GM23338 (cell line): ENCODE data around the gene FOLR1. TPM values are rescaled to one million over a fixed set of nuclear protein-coding genes. Genes with fewer than 3 reads are reported as not detected.

Source experiments
- ATAC-seq: fragments of 200-7000 bp; cut with Tn5 transposase; 3 replicates; pipeline ENCODE4 v1.9.1; 2020
- DNase-seq: peaks from one replicate; pipeline ENCODE4 v3.0.0-alpha.2; 2015; ENCODE audit warnings: low spot score
- H2AFZ ChIP-seq: fragments of 200-600 bp; sonication (generic); 2 replicates; pipeline ENCODE4 v1.8.0; 2016; ENCODE audit warnings: antibody characterized with exemption, mild to moderate bottlenecking, moderate library complexity
- H3F3A ChIP-seq: fragments of 200-600 bp; sonication (generic); replicated peaks from 2 replicates; pipeline ENCODE4 v1.8.0; 2017; ENCODE audit warnings: antibody characterized with exemption, mixed run types, low read depth
- H3K27ac ChIP-seq: fragments of 200-600 bp; sonication (generic); 2 replicates; pipeline ENCODE4 v1.6.1; 2016; ENCODE audit warnings: low read depth
- H3K27me3 ChIP-seq: fragments of 200-600 bp; sonication (generic); 2 replicates; pipeline ENCODE4 v1.8.0; 2016; ENCODE audit warnings: mild to moderate bottlenecking, mixed run types, moderate library complexity; ENCODE audit not compliant: insufficient read depth
- H3K36me3 ChIP-seq: fragments of 200-600 bp; sonication (generic); 2 replicates; pipeline ENCODE4 v1.8.0; 2016; ENCODE audit warnings: mild to moderate bottlenecking; ENCODE audit not compliant: insufficient read depth
- H3K4me1 ChIP-seq: fragments of 200-600 bp; sonication (generic); 2 replicates; pipeline ENCODE4 v1.8.0; 2016; ENCODE audit warnings: mild to moderate bottlenecking, moderate library complexity; ENCODE audit not compliant: insufficient read depth
- H3K4me2 ChIP-seq: fragments of 200-600 bp; sonication (generic); 2 replicates; pipeline ENCODE4 v1.7.1; 2017; ENCODE audit warnings: mixed run types
- H3K4me3 ChIP-seq: fragments of 200-600 bp; sonication (generic); 2 replicates; pipeline ENCODE4 v1.6.1; 2016; ENCODE audit warnings: mixed run types
- H3K79me2 ChIP-seq: fragments of 200-600 bp; sonication (generic); replicated peaks from 2 replicates; pipeline ENCODE4 v1.8.0; 2017; ENCODE audit warnings: mild to moderate bottlenecking; ENCODE audit not compliant: insufficient read depth
- H3K9me2 ChIP-seq: fragments of 200-600 bp; sonication (generic); 2 replicates; pipeline ENCODE4 v1.8.0; 2017; ENCODE audit not compliant: insufficient read depth
- H4K20me1 ChIP-seq: fragments of 200-600 bp; sonication (generic); replicated peaks from 2 replicates; pipeline ENCODE4 v1.8.0; 2017; ENCODE audit warnings: mild to moderate bottlenecking; ENCODE audit not compliant: insufficient read depth
- H3K27ac Mint-ChIP-seq: 2 replicates; pipeline ENCODE4 v1.8.0; 2020; ENCODE audit warnings: inconsistent platforms, mild to moderate bottlenecking, moderate library complexity, mixed read lengths
- H3K27me3 Mint-ChIP-seq: 3 replicates; pipeline ENCODE4 v1.8.0; 2022; ENCODE audit warnings: low read depth, mild to moderate bottlenecking, moderate library complexity, mixed read lengths, inconsistent platforms; ENCODE audit not compliant: insufficient read depth, poor library complexity
- H3K36me3 Mint-ChIP-seq: 3 replicates; pipeline ENCODE4 v1.8.0; 2021; ENCODE audit warnings: low read depth, mild to moderate bottlenecking, inconsistent platforms, moderate library complexity, mixed read lengths
- H3K4me1 Mint-ChIP-seq: 3 replicates; pipeline ENCODE4 v1.8.0; 2020; ENCODE audit warnings: mild to moderate bottlenecking, inconsistent platforms, mixed read lengths
- H3K4me3 Mint-ChIP-seq: 3 replicates; pipeline ENCODE4 v1.8.0; 2021; ENCODE audit warnings: moderate library complexity, mild to moderate bottlenecking, inconsistent platforms, mixed read lengths
- H3K9me3 Mint-ChIP-seq: 3 replicates; pipeline ENCODE4 v1.8.0; 2020; ENCODE audit warnings: moderate library complexity, mild to moderate bottlenecking, inconsistent platforms, mixed read lengths
- EZH2 ChIP-seq: fragments of 200-600 bp; sonication (generic); IDR thresholded peaks from one replicate; pipeline ENCODE4 v1.8.0; 2017; ENCODE audit warnings: antibody characterized with exemption, mild to moderate bottlenecking, low read depth; ENCODE audit not compliant: unreplicated experiment
- NANOG ChIP-seq: IDR thresholded peaks from 2 replicates; pipeline ENCODE4 v1.6.1; 2016; ENCODE audit warnings: antibody characterized with exemption, borderline replicate concordance
- STAT1 ChIP-seq: IDR thresholded peaks from one replicate; pipeline ENCODE4 v1.6.1; 2016; ENCODE audit warnings: antibody characterized with exemption; ENCODE audit not compliant: unreplicated experiment
- polyA plus RNA-seq: library from polyadenylated mRNA; unstranded; fragments of >200 nt; fragmentation: Nextera tagmentation; extraction: Ambion mirVana; gene quantifications from 2 replicates; pipeline ENCODE4 v1.2.1, GENCODE V29; 2016
- total RNA-seq: library from RNA; depleted of rRNA; stranded (reverse); fragments of >200 nt; shearing (Covaris generic); gene quantifications from 2 replicates; pipeline ENCODE4 v1.2.3, GENCODE V29; 2014; rRNA removed
- TF ChIP-seq, protein P1 (sequence below): fragments of 250-450 bp; sonication (Bioruptor Pico); IDR thresholded peaks from 2 replicates; pipeline ENCODE4 v1.5.0; 2020; ENCODE audit warnings: mild to moderate bottlenecking, moderate library complexity

Gene FOLR1
- total and polyA plus RNA-seq, 2 experiments from 2014 or later: 0.42 TPM; not detected in 1

DNA sequence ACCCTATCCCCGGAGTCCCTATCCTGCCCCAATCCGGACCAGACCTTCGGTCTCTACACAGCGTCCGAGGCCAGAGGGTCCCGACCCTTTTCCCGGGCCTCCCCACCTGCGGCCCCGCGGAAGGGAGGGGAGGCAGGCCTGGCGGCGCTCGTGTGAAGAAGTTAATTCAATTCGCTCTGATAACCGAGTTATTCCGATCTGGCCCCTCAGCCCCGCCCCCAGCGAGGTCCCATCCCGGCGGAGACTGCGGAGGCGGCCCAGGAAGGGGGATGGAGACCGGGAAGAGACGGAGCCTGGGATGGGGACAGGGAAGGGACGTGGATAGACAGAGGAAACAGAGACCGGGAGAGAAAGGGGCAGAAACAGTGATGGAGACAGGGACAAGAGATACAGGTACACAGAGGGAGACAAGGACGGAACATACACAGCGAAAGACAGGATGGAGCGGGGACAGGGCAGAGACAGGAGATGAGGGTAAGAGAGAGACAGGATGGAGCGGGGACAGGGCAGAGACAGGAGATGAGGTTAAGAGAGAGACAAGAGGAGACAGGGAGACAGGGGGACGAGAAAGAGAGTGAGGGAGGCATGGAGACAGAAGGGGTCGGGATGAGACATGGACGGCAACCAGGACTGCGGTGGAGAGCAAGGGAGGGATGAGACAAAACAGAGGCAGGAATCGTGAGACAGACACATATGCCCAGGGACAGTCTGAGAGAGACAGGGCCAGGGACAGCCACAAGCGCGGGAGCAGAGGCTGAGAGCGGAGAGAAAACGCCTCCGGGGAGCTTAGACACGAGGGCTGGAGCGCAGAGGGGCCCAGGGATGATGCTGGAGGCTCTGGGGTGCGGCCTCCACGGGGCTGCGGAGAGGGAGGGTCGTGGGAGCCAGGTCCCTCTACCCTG is 52.7 kb downstream of the FOLR1 start (continued):
- TF ChIP-seq, protein P1, sequence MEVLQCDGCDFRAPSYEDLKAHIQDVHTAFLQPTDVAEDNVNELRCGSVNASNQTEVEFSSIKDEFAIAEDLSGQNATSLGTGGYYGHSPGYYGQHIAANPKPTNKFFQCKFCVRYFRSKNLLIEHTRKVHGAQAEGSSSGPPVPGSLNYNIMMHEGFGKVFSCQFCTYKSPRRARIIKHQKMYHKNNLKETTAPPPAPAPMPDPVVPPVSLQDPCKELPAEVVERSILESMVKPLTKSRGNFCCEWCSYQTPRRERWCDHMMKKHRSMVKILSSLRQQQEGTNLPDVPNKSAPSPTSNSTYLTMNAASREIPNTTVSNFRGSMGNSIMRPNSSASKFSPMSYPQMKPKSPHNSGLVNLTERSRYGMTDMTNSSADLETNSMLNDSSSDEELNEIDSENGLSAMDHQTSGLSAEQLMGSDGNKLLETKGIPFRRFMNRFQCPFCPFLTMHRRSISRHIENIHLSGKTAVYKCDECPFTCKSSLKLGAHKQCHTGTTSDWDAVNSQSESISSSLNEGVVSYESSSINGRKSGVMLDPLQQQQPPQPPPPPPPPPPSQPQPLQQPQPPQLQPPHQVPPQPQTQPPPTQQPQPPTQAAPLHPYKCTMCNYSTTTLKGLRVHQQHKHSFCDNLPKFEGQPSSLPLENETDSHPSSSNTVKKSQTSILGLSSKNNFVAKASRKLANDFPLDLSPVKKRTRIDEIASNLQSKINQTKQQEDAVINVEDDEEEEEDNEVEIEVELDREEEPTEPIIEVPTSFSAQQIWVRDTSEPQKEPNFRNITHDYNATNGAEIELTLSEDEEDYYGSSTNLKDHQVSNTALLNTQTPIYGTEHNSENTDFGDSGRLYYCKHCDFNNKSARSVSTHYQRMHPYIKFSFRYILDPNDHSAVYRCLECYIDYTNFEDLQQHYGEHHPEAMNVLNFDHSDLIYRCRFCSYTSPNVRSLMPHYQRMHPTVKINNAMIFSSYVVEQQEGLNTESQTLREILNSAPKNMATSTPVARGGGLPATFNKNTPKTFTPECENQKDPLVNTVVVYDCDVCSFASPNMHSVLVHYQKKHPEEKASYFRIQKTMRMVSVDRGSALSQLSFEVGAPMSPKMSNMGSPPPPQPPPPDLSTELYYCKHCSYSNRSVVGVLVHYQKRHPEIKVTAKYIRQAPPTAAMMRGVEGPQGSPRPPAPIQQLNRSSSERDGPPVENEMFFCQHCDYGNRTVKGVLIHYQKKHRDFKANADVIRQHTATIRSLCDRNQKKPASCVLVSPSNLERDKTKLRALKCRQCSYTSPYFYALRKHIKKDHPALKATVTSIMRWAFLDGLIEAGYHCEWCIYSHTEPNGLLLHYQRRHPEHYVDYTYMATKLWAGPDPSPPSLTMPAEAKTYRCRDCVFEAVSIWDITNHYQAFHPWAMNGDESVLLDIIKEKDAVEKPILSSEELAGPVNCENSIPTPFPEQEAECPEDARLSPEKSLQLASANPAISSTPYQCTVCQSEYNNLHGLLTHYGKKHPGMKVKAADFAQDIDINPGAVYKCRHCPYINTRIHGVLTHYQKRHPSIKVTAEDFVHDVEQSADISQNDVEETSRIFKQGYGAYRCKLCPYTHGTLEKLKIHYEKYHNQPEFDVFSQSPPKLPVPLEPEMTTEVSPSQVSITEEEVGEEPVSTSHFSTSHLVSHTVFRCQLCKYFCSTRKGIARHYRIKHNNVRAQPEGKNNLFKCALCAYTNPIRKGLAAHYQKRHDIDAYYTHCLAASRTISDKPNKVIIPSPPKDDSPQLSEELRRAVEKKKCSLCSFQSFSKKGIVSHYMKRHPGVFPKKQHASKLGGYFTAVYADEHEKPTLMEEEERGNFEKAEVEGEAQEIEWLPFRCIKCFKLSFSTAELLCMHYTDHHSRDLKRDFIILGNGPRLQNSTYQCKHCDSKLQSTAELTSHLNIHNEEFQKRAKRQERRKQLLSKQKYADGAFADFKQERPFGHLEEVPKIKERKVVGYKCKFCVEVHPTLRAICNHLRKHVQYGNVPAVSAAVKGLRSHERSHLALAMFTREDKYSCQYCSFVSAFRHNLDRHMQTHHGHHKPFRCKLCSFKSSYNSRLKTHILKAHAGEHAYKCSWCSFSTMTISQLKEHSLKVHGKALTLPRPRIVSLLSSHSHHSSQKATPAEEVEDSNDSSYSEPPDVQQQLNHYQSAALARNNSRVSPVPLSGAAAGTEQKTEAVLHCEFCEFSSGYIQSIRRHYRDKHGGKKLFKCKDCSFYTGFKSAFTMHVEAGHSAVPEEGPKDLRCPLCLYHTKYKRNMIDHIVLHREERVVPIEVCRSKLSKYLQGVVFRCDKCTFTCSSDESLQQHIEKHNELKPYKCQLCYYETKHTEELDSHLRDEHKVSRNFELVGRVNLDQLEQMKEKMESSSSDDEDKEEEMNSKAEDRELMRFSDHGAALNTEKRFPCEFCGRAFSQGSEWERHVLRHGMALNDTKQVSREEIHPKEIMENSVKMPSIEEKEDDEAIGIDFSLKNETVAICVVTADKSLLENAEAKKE (CRISPR knock-in tag): no peak

DNA sequence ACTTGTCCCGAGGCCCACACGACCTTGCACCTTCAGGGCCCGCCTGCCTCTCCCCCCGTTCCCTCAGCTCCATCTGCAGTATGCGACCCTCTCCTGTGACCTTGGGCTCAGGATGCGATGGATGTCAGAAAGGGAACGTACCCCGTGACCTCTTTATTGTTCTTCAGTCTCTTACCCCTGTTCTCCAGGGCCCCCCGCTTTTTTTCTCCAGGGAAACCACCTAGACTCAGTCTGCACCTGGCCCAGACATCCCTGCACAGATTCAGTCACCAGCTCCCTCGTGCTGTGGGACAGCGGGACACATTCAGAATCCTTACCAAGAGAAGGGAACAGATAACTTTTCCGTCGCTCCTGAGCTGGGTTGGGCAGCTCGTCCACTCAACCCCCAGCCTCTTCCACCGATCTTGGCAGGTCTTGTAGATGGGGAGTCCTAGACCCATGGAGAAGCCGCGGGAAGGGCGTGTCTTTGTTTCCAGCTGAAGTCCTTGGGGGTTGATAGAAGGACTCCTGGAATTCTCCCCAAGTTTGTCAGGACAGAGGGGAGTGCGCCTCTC is 53.4 kb downstream of the FOLR1 start:
- Histone ChIP-seq H3K4me3 (peak overlapping the region; percentile 84), H4K20me1 (peaks cover 10% of the 10 kb centered on the region), H2AFZ (peak overlapping the region; percentile 98), H3K36me3 (no peaks in the 10 kb centered on the region), H3K4me2 (peak overlapping the region; percentile 96), H3K27me3 (peaks cover 98% of the 10 kb centered on the region), H3K9me2 (no peaks in the 10 kb centered on the region), H3K4me1 (peaks cover 21% of the 10 kb centered on the region), H3F3A (0 out of 2 replicates have a peak, but pooled peaks cover 9% of the 10 kb centered on the region), H3K27ac (no peak overlapping the region), H3K79me2 (no peaks in the 10 kb centered on the region)
- Mint-ChIP-seq H3K27ac (no peak overlapping the region), H3K9me3 (peaks cover 4% of the 10 kb centered on the region; the same call in 2 of the 3 replicates), H3K4me1 (peaks cover 28% of the 10 kb centered on the region), H3K36me3 (no peaks in the 10 kb centered on the region; the same call in 2 of the 3 replicates), H3K27me3 (peaks cover 35% of the 10 kb centered on the region), H3K4me3 (no peak overlapping the region)
- TF ChIP-seq EZH2: peak; percentile 83
- TF ChIP-seq NANOG: no peak
- no peak for TF ChIP-seq STAT1
- ATAC-seq: no peak
- DNase-seq: peak; percentile 32

Other genes with a start within 250 kb of the FOLR1 start
- 5.2 and 11.2 TPM in 2 replicates for gene IL18BP, start 193.2 kb upstream of the FOLR1 start, total RNA-seq
- gene IL18BP, start 193.2 kb upstream of the FOLR1 start, polyA plus RNA-seq: 3.7 and 3.8 TPM in 2 replicates
- gene NUMA1, start 111.6 kb upstream of the FOLR1 start, total RNA-seq: 90.5 and 104 TPM in 2 replicates
- 30.4 and 33.2 TPM in 2 replicates for gene NUMA1, start 111.6 kb upstream of the FOLR1 start, polyA plus RNA-seq
- gene LRRC51, start 111.3 kb upstream of the FOLR1 start, total RNA-seq: 3.6 and 4.3 TPM in 2 replicates
- gene LRRC51, start 111.3 kb upstream of the FOLR1 start, polyA plus RNA-seq: 4.2 and 4.8 TPM in 2 replicates
- gene LAMTOR1, start 88.8 kb upstream of the FOLR1 start, total RNA-seq: 106 and 112 TPM in 2 replicates
- 157 and 168 TPM in 2 replicates for gene LAMTOR1, start 88.8 kb upstream of the FOLR1 start, polyA plus RNA-seq
- not detected in 2 replicates for gene TOMT, start 86.2 kb upstream of the FOLR1 start, total RNA-seq
- gene TOMT, start 86.2 kb upstream of the FOLR1 start, polyA plus RNA-seq: not detected in 2 replicates
- gene ANAPC15, start 79.4 kb upstream of the FOLR1 start, total RNA-seq: 42.3 and 52.1 TPM in 2 replicates
- 110 and 117 TPM in 2 replicates for gene ANAPC15, start 79.4 kb upstream of the FOLR1 start, polyA plus RNA-seq
- gene FOLR3, start 56.4 kb upstream of the FOLR1 start, total RNA-seq: not detected in 2 replicates
- not detected in 2 replicates for gene FOLR3, start 56.4 kb upstream of the FOLR1 start, polyA plus RNA-seq
- not detected in 2 replicates for gene FOLR2, start 24.7 kb downstream of the FOLR1 start, total RNA-seq
- gene FOLR2, start 24.7 kb downstream of the FOLR1 start, polyA plus RNA-seq: not detected in 2 replicates
- gene INPPL1, start 32.6 kb downstream of the FOLR1 start, total RNA-seq: 54.3 and 54.7 TPM in 2 replicates
- gene INPPL1, start 32.6 kb downstream of the FOLR1 start, polyA plus RNA-seq: 15.5 and 21.5 TPM in 2 replicates
- gene PHOX2A, start 52.0 kb downstream of the FOLR1 start, total RNA-seq: not detected in 2 replicates
- gene PHOX2A, start 52.0 kb downstream of the FOLR1 start, polyA plus RNA-seq: 0.23 and 0.31 TPM in 2 replicates
- 24.7 and 32.7 TPM in 2 replicates for gene CLPB, start 242.4 kb downstream of the FOLR1 start, total RNA-seq
- 11.0 and 12.6 TPM in 2 replicates for gene CLPB, start 242.4 kb downstream of the FOLR1 start, polyA plus RNA-seq